ENCODE measurements around the gene GRIK4.

The GRIK4 gene

GRCh38 chr11:120486138-120486537 is 25.4 kb upstream of the GRIK4 start:
- H3K9me2 ChIP-seq (replicated peaks; ENCODE audit: low read depth, low read length): no peaks in the 10 kb centered on the region
- H3K4me1 ChIP-seq (ENCODE audit: insufficient read depth, low read length, poor library complexity, severe bottlenecking): no peaks in the 10 kb centered on the region
- H3K27me3 ChIP-seq (ENCODE audit: insufficient read depth, low read length, poor library complexity, severe bottlenecking): no peaks in the 10 kb centered on the region
- no peak overlapping the region for H3K4me2 ChIP-seq (ENCODE audit: low read depth, low read length, poor library complexity, severe bottlenecking)
- H2AFZ ChIP-seq (ENCODE audit: low read length): no peak overlapping the region
- no peaks in the 10 kb centered on the region for H4K20me1 ChIP-seq (ENCODE audit: insufficient read depth, low read length, poor library complexity, severe bottlenecking)
- no peaks in the 10 kb centered on the region for H3K79me2 ChIP-seq (ENCODE audit: insufficient read depth, low read length)
- H3K9me3 ChIP-seq (ENCODE audit: insufficient read depth, low read depth, low read length): no peaks in the 10 kb centered on the region
- H3K36me3 ChIP-seq (ENCODE audit: insufficient read depth, low read length): no peaks in the 10 kb centered on the region
- no peak overlapping the region for H3K9ac ChIP-seq (ENCODE audit: low read depth, low read length, poor library complexity, severe bottlenecking)
- no peak overlapping the region for H3K4me3 ChIP-seq (ENCODE audit: low read length, poor library complexity, severe bottlenecking)
- H3F3A ChIP-seq (ENCODE audit: low read depth): no peaks in the 10 kb centered on the region
- no peak for TF ChIP-seq EZH2phosphoT487 (IDR thresholded peaks at IDR 0.05; ENCODE audit: borderline replicate concordance)
- TF ChIP-seq CTCF (conservative IDR thresholded peaks at IDR 0.05; ENCODE audit: low read length): no peak

GRCh38 chr11:120489799-120490198 is 21.7 kb upstream of the GRIK4 start:
- no peaks in the 10 kb centered on the region for H4K20me1 ChIP-seq (ENCODE audit: insufficient read depth, low read length, poor library complexity, severe bottlenecking)
- no peaks in the 10 kb centered on the region for H3K79me2 ChIP-seq (ENCODE audit: insufficient read depth, low read length)
- H3K9me3 ChIP-seq (ENCODE audit: insufficient read depth, low read depth, low read length): no peaks in the 10 kb centered on the region
- no peak overlapping the region for H3K4me3 ChIP-seq (ENCODE audit: low read length, poor library complexity, severe bottlenecking)
- no peaks in the 10 kb centered on the region for H3K36me3 ChIP-seq (ENCODE audit: insufficient read depth, low read length)
- H3K4me1 ChIP-seq (ENCODE audit: insufficient read depth, low read length, poor library complexity, severe bottlenecking): no peaks in the 10 kb centered on the region
- H2AFZ ChIP-seq (ENCODE audit: low read length): no peak overlapping the region
- no peak overlapping the region for H3K9ac ChIP-seq (ENCODE audit: low read depth, low read length, poor library complexity, severe bottlenecking)
- TF ChIP-seq CTCF (conservative IDR thresholded peaks at IDR 0.05; ENCODE audit: low read length): no peak
- no peak for TF ChIP-seq EZH2phosphoT487 (IDR thresholded peaks at IDR 0.05; ENCODE audit: borderline replicate concordance)
- H3K4me2 ChIP-seq (ENCODE audit: low read depth, low read length, poor library complexity, severe bottlenecking): no peak overlapping the region
- no peaks in the 10 kb centered on the region for H3K27me3 ChIP-seq (ENCODE audit: insufficient read depth, low read length, poor library complexity, severe bottlenecking)
- no peaks in the 10 kb centered on the region for H3K9me2 ChIP-seq (replicated peaks; ENCODE audit: low read depth, low read length)
- H3F3A ChIP-seq (ENCODE audit: low read depth): no peaks in the 10 kb centered on the region

- Histone ChIP-seq H3K27me3 (ENCODE audit: insufficient read depth, low read length, poor library complexity, severe bottlenecking) (no peaks in the 10 kb centered on the region), H3K9ac (ENCODE audit: low read depth, low read length, poor library complexity, severe bottlenecking) (no peak overlapping the region), H3K79me2 (ENCODE audit: insufficient read depth, low read length) (no peaks in the 10 kb centered on the region), H3K4me1 (ENCODE audit: insufficient read depth, low read length, poor library complexity, severe bottlenecking) (no peaks in the 10 kb centered on the region), H3K4me2 (ENCODE audit: low read depth, low read length, poor library complexity, severe bottlenecking) (no peak overlapping the region), H4K20me1 (ENCODE audit: insufficient read depth, low read length, poor library complexity, severe bottlenecking) (no peaks in the 10 kb centered on the region), H2AFZ (ENCODE audit: low read length) (no peak overlapping the region), H3K9me2 (replicated peaks; ENCODE audit: low read depth, low read length) (no peaks in the 10 kb centered on the region), H3F3A (ENCODE audit: low read depth) (no peaks in the 10 kb centered on the region), H3K36me3 (ENCODE audit: insufficient read depth, low read length) (no peaks in the 10 kb centered on the region), H3K4me3 (ENCODE audit: low read length, poor library complexity, severe bottlenecking) (no peak overlapping the region), H3K9me3 (ENCODE audit: insufficient read depth, low read depth, low read length) (no peaks in the 10 kb centered on the region)
- TF ChIP-seq CTCF (conservative IDR thresholded peaks at IDR 0.05; ENCODE audit: low read length): no peak
- no peak for TF ChIP-seq EZH2phosphoT487 (IDR thresholded peaks at IDR 0.05; ENCODE audit: borderline replicate concordance)
Observed at GRCh38 chr11:120492486-120492885, 19.1 kb upstream of the GRIK4 start.
